ENCODE measurements around the gene VPS51. TPM values are rescaled to one million over a fixed set of nuclear protein-coding genes. Genes with fewer than 3 reads are reported as not detected.

VPS51 gene
- total RNA-seq, 2 donors from 2014 or later, result 71.8 to 80.6 TPM

- peak overlapping the region; percentile 98 for H3K27ac Mint-ChIP-seq
- ATAC-seq (replicated peaks), result no peak
- H3K36me3 Mint-ChIP-seq (ENCODE audit: low read depth), result peaks cover 90% of the 10 kb centered on the region
- H3K27me3 Mint-ChIP-seq, result no peaks in the 10 kb centered on the region
- H3K9me3 Mint-ChIP-seq, result no peaks in the 10 kb centered on the region
- H3K4me3 Mint-ChIP-seq, result peak overlapping the region; percentile 98
- peaks cover 33% of the 10 kb centered on the region for H3K4me1 Mint-ChIP-seq
Measured at GRCh38 chr11:65084598-65085375, 11.2 kb upstream of the VPS51 start.

- H3K27ac Mint-ChIP-seq, result peak overlapping the region; percentile 98
- H3K4me1 Mint-ChIP-seq, result peaks cover 33% of the 10 kb centered on the region
- H3K4me3 Mint-ChIP-seq, result peak overlapping the region; percentile 98
- no peaks in the 10 kb centered on the region for H3K9me3 Mint-ChIP-seq
- H3K27me3 Mint-ChIP-seq, result no peaks in the 10 kb centered on the region
- H3K36me3 Mint-ChIP-seq (ENCODE audit: low read depth), result peaks cover 84% of the 10 kb centered on the region
- no peak for ATAC-seq (replicated peaks)
Measured at GRCh38 chr11:65085446-65085845, 10.6 kb upstream of the VPS51 start.

- peaks cover 70% of the 10 kb centered on the region for H3K36me3 Mint-ChIP-seq (ENCODE audit: low read depth)
- no peaks in the 10 kb centered on the region for H3K9me3 Mint-ChIP-seq
- H3K27me3 Mint-ChIP-seq, result no peaks in the 10 kb centered on the region
- H3K4me1 Mint-ChIP-seq, result peaks cover 28% of the 10 kb centered on the region
- H3K4me3 Mint-ChIP-seq, result no peak overlapping the region
- no peak overlapping the region for H3K27ac Mint-ChIP-seq
- no peak for ATAC-seq (replicated peaks)
Measured at GRCh38 chr11:65086809-65087208, 9.2 kb upstream of the VPS51 start.

- no peak for ATAC-seq (replicated peaks)
- H3K9me3 Mint-ChIP-seq, result no peaks in the 10 kb centered on the region
- H3K36me3 Mint-ChIP-seq (ENCODE audit: low read depth), result peaks cover 67% of the 10 kb centered on the region
- peaks cover 28% of the 10 kb centered on the region for H3K4me1 Mint-ChIP-seq
- no peak overlapping the region for H3K4me3 Mint-ChIP-seq
- H3K27ac Mint-ChIP-seq, result no peak overlapping the region
- no peaks in the 10 kb centered on the region for H3K27me3 Mint-ChIP-seq
Measured at GRCh38 chr11:65087216-65087615, 8.8 kb upstream of the VPS51 start.

- Mint-ChIP-seq H3K9me3 (no peaks in the 10 kb centered on the region), H3K4me1 (peaks cover 25% of the 10 kb centered on the region), H3K4me3 (no peak overlapping the region), H3K27ac (no peak overlapping the region), H3K36me3 (ENCODE audit: low read depth) (peaks cover 61% of the 10 kb centered on the region), H3K27me3 (no peaks in the 10 kb centered on the region)
- no peak for ATAC-seq (replicated peaks)
Measured at GRCh38 chr11:65087827-65088226, 8.2 kb upstream of the VPS51 start.

- Mint-ChIP-seq H3K36me3 (ENCODE audit: low read depth) (peaks cover 43% of the 10 kb centered on the region), H3K27me3 (no peaks in the 10 kb centered on the region), H3K4me3 (no peak overlapping the region), H3K9me3 (no peaks in the 10 kb centered on the region), H3K4me1 (peaks cover 11% of the 10 kb centered on the region), H3K27ac (peak overlapping the region; percentile 33)
- ATAC-seq (replicated peaks), result no peak
Measured at GRCh38 chr11:65089621-65090020, 6.4 kb upstream of the VPS51 start.

GRCh38 chr11:65090628-65091027 lies 5.4 kb upstream of the VPS51 start:
- H3K36me3 Mint-ChIP-seq (ENCODE audit: low read depth), result peaks cover 34% of the 10 kb centered on the region
- H3K27ac Mint-ChIP-seq, result no peak overlapping the region
- ATAC-seq (replicated peaks), result no peak
- no peak overlapping the region for H3K4me3 Mint-ChIP-seq
- no peaks in the 10 kb centered on the region for H3K27me3 Mint-ChIP-seq
- no peaks in the 10 kb centered on the region for H3K9me3 Mint-ChIP-seq
- peaks cover 9% of the 10 kb centered on the region for H3K4me1 Mint-ChIP-seq

- H3K36me3 Mint-ChIP-seq (ENCODE audit: low read depth), result peaks cover 21% of the 10 kb centered on the region
- no peaks in the 10 kb centered on the region for H3K27me3 Mint-ChIP-seq
- H3K4me1 Mint-ChIP-seq, result peaks cover 13% of the 10 kb centered on the region
- H3K27ac Mint-ChIP-seq, result peak overlapping the region; percentile 88
- ATAC-seq (replicated peaks), result no peak
- H3K4me3 Mint-ChIP-seq, result peak overlapping the region; percentile 84
- no peaks in the 10 kb centered on the region for H3K9me3 Mint-ChIP-seq
Measured at GRCh38 chr11:65095427-65095826, 587 bp upstream of the VPS51 start.

- Mint-ChIP-seq H3K4me1 (peaks cover 13% of the 10 kb centered on the region), H3K4me3 (peak overlapping the region; percentile 84), H3K27ac (peak overlapping the region; percentile 88), H3K9me3 (no peaks in the 10 kb centered on the region), H3K36me3 (ENCODE audit: low read depth) (peaks cover 25% of the 10 kb centered on the region), H3K27me3 (no peaks in the 10 kb centered on the region)
- ATAC-seq (replicated peaks), result peak; percentile 0
Measured at GRCh38 chr11:65096926-65097325, 912 bp downstream of the VPS51 start.

GRCh38 chr11:65100674-65101350 lies 4.8 kb downstream of the VPS51 start:
- no peak for ATAC-seq (replicated peaks)
- no peaks in the 10 kb centered on the region for H3K27me3 Mint-ChIP-seq
- peaks cover 11% of the 10 kb centered on the region for H3K4me1 Mint-ChIP-seq
- no peak overlapping the region for H3K4me3 Mint-ChIP-seq
- no peak overlapping the region for H3K27ac Mint-ChIP-seq
- H3K36me3 Mint-ChIP-seq (ENCODE audit: low read depth), result peaks cover 55% of the 10 kb centered on the region
- no peaks in the 10 kb centered on the region for H3K9me3 Mint-ChIP-seq

- peaks cover 63% of the 10 kb centered on the region for H3K36me3 Mint-ChIP-seq (ENCODE audit: low read depth)
- no peaks in the 10 kb centered on the region for H3K9me3 Mint-ChIP-seq
- no peak overlapping the region for H3K27ac Mint-ChIP-seq
- peaks cover 13% of the 10 kb centered on the region for H3K4me1 Mint-ChIP-seq
- H3K27me3 Mint-ChIP-seq, result no peaks in the 10 kb centered on the region
- H3K4me3 Mint-ChIP-seq, result no peak overlapping the region
- no peak for ATAC-seq (replicated peaks)
Measured at GRCh38 chr11:65102142-65103095, 6.4 kb downstream of the VPS51 start.

GRCh38 chr11:65103476-65103875 lies 7.5 kb downstream of the VPS51 start:
- peak overlapping the region; percentile 78 for H3K27ac Mint-ChIP-seq
- H3K4me3 Mint-ChIP-seq, result no peak overlapping the region
- no peaks in the 10 kb centered on the region for H3K27me3 Mint-ChIP-seq
- peaks cover 9% of the 10 kb centered on the region for H3K4me1 Mint-ChIP-seq
- no peak for ATAC-seq (replicated peaks)
- H3K36me3 Mint-ChIP-seq (ENCODE audit: low read depth), result peaks cover 53% of the 10 kb centered on the region
- no peaks in the 10 kb centered on the region for H3K9me3 Mint-ChIP-seq

- peaks cover 4% of the 10 kb centered on the region for H3K4me1 Mint-ChIP-seq
- H3K4me3 Mint-ChIP-seq, result no peak overlapping the region
- no peak for ATAC-seq (replicated peaks)
- no peaks in the 10 kb centered on the region for H3K27me3 Mint-ChIP-seq
- peak overlapping the region; percentile 78 for H3K27ac Mint-ChIP-seq
- peaks cover 44% of the 10 kb centered on the region for H3K36me3 Mint-ChIP-seq (ENCODE audit: low read depth)
- no peaks in the 10 kb centered on the region for H3K9me3 Mint-ChIP-seq
Measured at GRCh38 chr11:65104628-65105027, 8.6 kb downstream of the VPS51 start.

GRCh38 chr11:65107078-65107477 lies 11.1 kb downstream of the VPS51 start:
- Mint-ChIP-seq H3K4me3 (no peak overlapping the region), H3K27me3 (no peaks in the 10 kb centered on the region), H3K27ac (no peak overlapping the region), H3K36me3 (ENCODE audit: low read depth) (peaks cover 43% of the 10 kb centered on the region), H3K4me1 (peaks cover 4% of the 10 kb centered on the region), H3K9me3 (no peaks in the 10 kb centered on the region)
- ATAC-seq (replicated peaks), result no peak
